Duodenal mucosa (tissue), 2 donors: ENCODE measurements around the gene SLC38A10.

Experiments
- H3K27ac ChIP-seq: one replicate; pipeline ENCODE4 v1.7.0; 2013; ENCODE audit warnings: low read depth, low read length
- H3K27me3 ChIP-seq, 2 donors: one replicate each; pipeline ENCODE4 v1.7.0; 2013; ENCODE audit warnings: low read length in 2 of 2, control low read depth in 1 of 2; ENCODE audit not compliant: insufficient read depth in 2 of 2, control insufficient read depth in 1 of 2
- H3K36me3 ChIP-seq, 2 donors: one replicate each; pipeline ENCODE4 v1.7.0; 2013; ENCODE audit warnings: low read length in 2 of 2, control low read depth in 1 of 2; ENCODE audit not compliant: insufficient read depth in 2 of 2, control insufficient read depth in 1 of 2
- H3K4me1 ChIP-seq, 2 donors: one replicate each; pipeline ENCODE4 v1.7.0; 2013; ENCODE audit warnings: low read length in 2 of 2, control low read depth in 1 of 2; ENCODE audit not compliant: insufficient read depth in 2 of 2, control insufficient read depth in 1 of 2
- H3K4me3 ChIP-seq, 2 donors: one replicate each; pipeline ENCODE4 v1.7.0; 2013; ENCODE audit warnings: low read length in 2 of 2, low read depth in 1 of 2
- H3K9ac ChIP-seq, 2 donors: one replicate each; pipeline ENCODE4 v1.7.0; 2013; ENCODE audit warnings: low read length in 2 of 2, low read depth in 1 of 2
- H3K9me3 ChIP-seq, 2 donors: one replicate each; pipeline ENCODE4 v1.7.0; 2013; ENCODE audit warnings: low read length in 2 of 2, control low read depth in 1 of 2; ENCODE audit not compliant: control insufficient read depth in 1 of 2

The SLC38A10 gene

DNA sequence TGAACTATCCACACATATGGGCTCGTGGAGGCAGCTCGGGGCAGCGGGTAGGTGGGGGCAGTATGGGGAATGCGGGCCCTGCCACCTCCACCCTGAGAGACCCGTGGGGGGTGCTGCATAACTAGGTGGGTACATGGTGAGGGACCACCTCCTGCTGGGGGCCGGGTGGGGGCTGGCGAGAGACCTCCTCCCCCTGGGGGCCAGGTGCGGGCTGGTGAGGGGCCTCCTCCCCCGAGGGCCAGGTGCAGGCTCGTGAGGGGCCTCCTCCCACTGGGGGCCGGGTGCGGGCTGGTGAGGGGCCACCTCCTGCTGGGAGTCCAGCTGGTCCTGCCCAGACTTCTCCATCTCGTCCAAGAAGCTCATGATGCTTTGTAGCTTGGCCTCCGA, 97.7 kb downstream of the SLC38A10 start:
- H3K27ac ChIP-seq, result no peak overlapping the region
- no peaks in the 10 kb centered on the region for H3K4me1 ChIP-seq
- H3K9ac ChIP-seq, result no peak overlapping the region
- no peaks in the 10 kb centered on the region for H3K36me3 ChIP-seq
- no peaks in the 10 kb centered on the region for H3K27me3 ChIP-seq
- H3K9me3 ChIP-seq, result no peaks in the 10 kb centered on the region
- no peak overlapping the region for H3K4me3 ChIP-seq

DNA sequence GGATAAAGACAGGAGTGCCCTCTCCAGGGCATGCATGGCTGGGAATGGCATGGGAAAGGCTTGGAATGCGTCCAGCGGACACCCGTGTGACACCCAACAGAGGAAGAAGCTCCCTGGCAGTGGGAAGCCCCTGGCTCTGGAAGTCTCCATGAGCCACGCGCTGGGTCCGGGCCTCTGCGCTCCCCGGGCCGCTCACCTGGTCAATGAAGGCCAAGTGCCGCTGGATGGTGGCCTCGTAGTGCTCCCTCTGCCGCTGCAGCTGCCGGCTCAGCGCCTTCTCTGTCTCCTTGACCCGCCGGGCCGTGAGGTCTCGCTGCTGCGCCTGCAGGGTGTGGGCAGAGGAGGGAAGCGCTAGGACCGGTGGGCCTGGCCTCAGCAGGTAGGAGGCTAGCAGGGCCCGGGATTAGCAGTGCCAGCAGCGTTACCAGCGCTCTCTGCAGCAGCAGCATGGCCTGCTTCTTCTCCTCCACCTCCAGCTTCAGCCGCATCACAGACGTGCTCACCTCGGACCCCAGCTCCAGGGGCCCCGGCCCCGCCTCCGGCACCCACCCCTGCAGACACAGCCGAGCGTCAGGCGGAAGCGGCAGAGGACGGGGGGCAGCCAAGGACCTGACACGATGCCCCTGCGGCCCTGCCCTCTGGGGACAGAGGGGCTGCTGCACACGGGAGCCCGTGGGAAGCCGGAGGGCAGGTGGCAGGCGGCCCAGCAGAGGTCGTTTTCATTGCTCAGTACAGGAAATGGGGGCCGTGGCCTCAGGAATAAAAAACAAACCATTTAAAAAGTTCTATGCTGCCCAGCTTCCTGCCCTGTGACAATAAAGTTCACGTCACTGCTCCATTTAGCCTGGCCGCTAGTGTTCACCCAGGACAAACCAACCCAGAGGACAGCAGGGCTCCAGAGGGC, 98.3 kb downstream of the SLC38A10 start:
- Histone ChIP-seq H3K27me3 (no peaks in the 10 kb centered on the region), H3K9ac (no peak overlapping the region), H3K4me1 (no peaks in the 10 kb centered on the region), H3K4me3 (no peak overlapping the region), H3K9me3 (no peaks in the 10 kb centered on the region), H3K27ac (no peak overlapping the region), H3K36me3 (no peaks in the 10 kb centered on the region)

DNA sequence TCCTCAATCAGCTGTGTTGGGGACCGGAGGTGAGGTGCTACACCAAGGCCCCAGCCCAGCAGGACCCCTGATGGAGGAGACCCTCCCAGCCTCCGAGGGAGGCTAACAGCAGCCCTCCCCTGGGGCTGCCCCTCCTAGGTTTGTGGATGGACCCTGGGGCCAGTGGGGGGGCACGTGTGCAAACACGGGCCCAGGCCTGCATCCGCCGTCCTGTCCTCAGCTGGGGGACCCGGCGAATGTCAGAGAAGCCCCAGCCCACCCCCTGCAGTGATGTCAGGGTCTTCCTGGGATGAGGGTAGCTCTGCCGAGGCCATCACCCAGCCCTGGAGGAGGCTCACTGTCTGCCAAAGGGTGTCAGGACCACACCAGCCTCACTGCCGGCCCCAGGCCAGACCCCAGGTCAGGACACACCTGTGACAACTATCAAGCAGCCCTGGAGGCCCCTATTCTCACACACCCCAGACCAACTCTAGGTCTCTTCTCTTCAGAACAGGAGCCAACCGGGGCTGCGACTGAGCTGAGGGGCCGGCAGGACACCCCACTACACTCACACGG, 99.1 kb downstream of the SLC38A10 start:
- H3K4me1 ChIP-seq, result no peaks in the 10 kb centered on the region
- no peaks in the 10 kb centered on the region for H3K9me3 ChIP-seq
- no peak overlapping the region for H3K4me3 ChIP-seq
- H3K9ac ChIP-seq, result no peak overlapping the region
- no peaks in the 10 kb centered on the region for H3K36me3 ChIP-seq
- no peak overlapping the region for H3K27ac ChIP-seq
- H3K27me3 ChIP-seq, result no peaks in the 10 kb centered on the region
